DOHH2 (cell line): ENCODE measurements around the gene C9orf72.
A peak's percentile ranks its signal among the peaks of the same experiment; 100 is the strongest.

Source experiments
- H3F3A ChIP-seq: fragments of 200-600 bp; sonication (generic), shearing (Covaris generic); 2 replicates; pipeline ENCODE4 v1.6.0; 2016; ENCODE audit warnings: antibody characterized with exemption, mild to moderate bottlenecking; ENCODE audit not compliant: control insufficient read depth, insufficient read depth
- H3K27ac ChIP-seq: fragments of 200-600 bp; sonication (generic); 2 replicates; pipeline ENCODE4 v1.5.1; 2014; ENCODE audit warnings: low read depth, mild to moderate bottlenecking, low read length, moderate library complexity
- H3K27me3 ChIP-seq: fragments of 200-600 bp; sonication (generic); 2 replicates; pipeline ENCODE4 v1.6.1; 2014; ENCODE audit warnings: mild to moderate bottlenecking, low read length, mixed read lengths; ENCODE audit not compliant: control insufficient read depth
- H3K36me3 ChIP-seq: fragments of 200-600 bp; sonication (generic); 2 replicates; pipeline ENCODE4 v1.6.1; 2014; ENCODE audit warnings: mild to moderate bottlenecking, low read length, moderate library complexity, mixed read lengths; ENCODE audit not compliant: control insufficient read depth
- H3K4me1 ChIP-seq: fragments of 200-600 bp; sonication (generic); 2 replicates; pipeline ENCODE4 v1.6.1; 2014; ENCODE audit warnings: mild to moderate bottlenecking, low read length, mixed read lengths; ENCODE audit not compliant: control insufficient read depth
- H3K4me2 ChIP-seq: fragments of 200-600 bp; sonication (generic); 2 replicates; pipeline ENCODE4 v1.6.0; 2014; ENCODE audit warnings: mild to moderate bottlenecking, low read length, moderate library complexity
- H3K4me3 ChIP-seq: fragments of 200-600 bp; sonication (generic); 2 replicates; pipeline ENCODE4 v1.5.1; 2014; ENCODE audit warnings: mild to moderate bottlenecking, low read length, mixed read lengths
- H3K79me2 ChIP-seq: fragments of 200-600 bp; sonication (generic); 2 replicates; pipeline ENCODE4 v1.6.1; 2014; ENCODE audit warnings: mild to moderate bottlenecking, low read length, mixed read lengths; ENCODE audit not compliant: control insufficient read depth
- H3K9me2 ChIP-seq: fragments of 200-600 bp; sonication (generic); replicated peaks from 2 replicates; pipeline ENCODE4 v1.6.1; 2014; ENCODE audit warnings: mild to moderate bottlenecking, low read length, mixed read lengths; ENCODE audit not compliant: control insufficient read depth
- H3K9me3 ChIP-seq: fragments of 200-600 bp; sonication (generic); 2 replicates; pipeline ENCODE4 v1.6.1; 2014; ENCODE audit warnings: antibody characterized with exemption, low read length, mixed read lengths; ENCODE audit not compliant: control insufficient read depth, insufficient read depth
- H4K20me1 ChIP-seq: fragments of 200-600 bp; sonication (generic); 2 replicates; pipeline ENCODE4 v1.6.0; 2014; ENCODE audit warnings: low read depth, mild to moderate bottlenecking, antibody characterized with exemption, low read length, moderate library complexity; ENCODE audit not compliant: control insufficient read depth, insufficient read depth
- CTCF ChIP-seq: fragments of 200-600 bp; sonication (generic); IDR thresholded peaks from one replicate; pipeline ENCODE4 v1.5.1; 2014; ENCODE audit warnings: antibody characterized with exemption, mild to moderate bottlenecking, low read depth, low read length; ENCODE audit not compliant: poor library complexity, severe bottlenecking
- EZH2phosphoT487 ChIP-seq: fragments of 200-600 bp; sonication (generic); IDR thresholded peaks from 2 replicates; pipeline ENCODE4 v1.6.1; 2017; ENCODE audit warnings: borderline replicate concordance, mild to moderate bottlenecking, antibody characterized with exemption, low read length, moderate library complexity, mixed read lengths

Gene C9orf72

GRCh38 chr9:27572918-27573633 is at the start of gene C9orf72:
Gene C9orf72 (minus strand): TSS chr9:27573481. CDS start chr9:27567120, 6,361 bp downstream.
- no peaks in the 10 kb centered on the region for H3K9me2 ChIP-seq
- no peaks in the 10 kb centered on the region for H3K27me3 ChIP-seq
- H3K4me2 ChIP-seq, result peak within 1 kb of the TSS; percentile 84
- peaks cover 48% of the 10 kb centered on the region for H3K79me2 ChIP-seq
- peak within 1 kb of the TSS; percentile 81 for H3K4me3 ChIP-seq
- peaks cover 24% of the 10 kb centered on the region for H3K4me1 ChIP-seq
- no peaks in the 10 kb centered on the region for H3F3A ChIP-seq
- H3K27ac ChIP-seq, result peak within 1 kb of the TSS; percentile 81
- peaks cover under 1% of the 10 kb centered on the region; the same call in 1 of the 2 replicates for H3K9me3 ChIP-seq
- no peak for TF ChIP-seq EZH2phosphoT487
- no peak for TF ChIP-seq CTCF
- H4K20me1 ChIP-seq, result no peaks in the 10 kb centered on the region
- peaks cover 4% of the 10 kb centered on the region; the same call in 1 of the 2 replicates for H3K36me3 ChIP-seq

- no peaks in the 10 kb centered on the region for H3K4me1 ChIP-seq
- no peaks in the 10 kb centered on the region for H3K79me2 ChIP-seq
- no peak overlapping the region for H3K4me2 ChIP-seq
- H3K4me3 ChIP-seq, result no peak overlapping the region
- no peaks in the 10 kb centered on the region for H3F3A ChIP-seq
- no peaks in the 10 kb centered on the region for H4K20me1 ChIP-seq
- H3K27ac ChIP-seq, result no peak overlapping the region
- no peaks in the 10 kb centered on the region for H3K36me3 ChIP-seq
- TF ChIP-seq EZH2phosphoT487 (no peak), CTCF (no peak)
- H3K9me2 ChIP-seq, result no peaks in the 10 kb centered on the region
- H3K9me3 ChIP-seq, result no peaks in the 10 kb centered on the region
- peaks cover 13% of the 10 kb centered on the region for H3K27me3 ChIP-seq
Observed at GRCh38 chr9:27622693-27623340, 49.5 kb upstream of the C9orf72 start.

GRCh38 chr9:27619743-27620142 is 46.5 kb upstream of the C9orf72 start:
- H3K4me2 ChIP-seq, result no peak overlapping the region
- H3F3A ChIP-seq, result no peaks in the 10 kb centered on the region
- TF ChIP-seq EZH2phosphoT487, result no peak
- no peak for TF ChIP-seq CTCF
- H3K79me2 ChIP-seq, result no peaks in the 10 kb centered on the region
- H3K9me2 ChIP-seq, result no peaks in the 10 kb centered on the region
- H3K4me1 ChIP-seq, result no peaks in the 10 kb centered on the region
- H4K20me1 ChIP-seq, result no peaks in the 10 kb centered on the region
- no peaks in the 10 kb centered on the region for H3K9me3 ChIP-seq
- H3K27me3 ChIP-seq, result peaks cover 20% of the 10 kb centered on the region
- H3K27ac ChIP-seq, result no peak overlapping the region
- no peaks in the 10 kb centered on the region for H3K36me3 ChIP-seq
- no peak overlapping the region for H3K4me3 ChIP-seq
